Activated B cell treated with CpG ODN at 0.5 μM for 24 hours (primary cell): ENCODE measurements around the gene SCOC. TPM values are rescaled to one million over a fixed set of nuclear protein-coding genes. Genes with fewer than 3 reads are reported as not detected.
A peak's percentile ranks its signal among the peaks of the same experiment; 100 is the strongest.

Experiments used
- ATAC-seq: fragments of 200-7000 bp; cut with Tn5 transposase; one replicate; pipeline ENCODE4 v1.10.0; 2021; ENCODE audit warnings: low read depth, mild to moderate bottlenecking, moderate library complexity
- CTCF ChIA-PET: fragments of 350-600 bp; sonication (Branson Sonifier 250); formaldehyde crosslinking; loops from one replicate; lab custom pipeline; 2021; ENCODE audit warnings: antibody characterized with exemption; lab: Charles Lee
- POLR2A ChIA-PET: fragments of 350-600 bp; sonication (Branson Sonifier 250); formaldehyde crosslinking; loops from one replicate; lab custom pipeline; 2021; ENCODE audit warnings: antibody characterized with exemption; lab: Charles Lee
- DNase-seq: peaks from one replicate; pipeline ENCODE4 v3.0.0; 2022
- H3K27ac Mint-ChIP-seq: one replicate; pipeline ENCODE4 v1.8.0; 2020; ENCODE audit warnings: mixed read lengths
- H3K27me3 Mint-ChIP-seq: one replicate; pipeline ENCODE4 v1.8.0; 2021; ENCODE audit warnings: mixed read lengths
- H3K36me3 Mint-ChIP-seq: one replicate; pipeline ENCODE4 v1.8.0; 2021; ENCODE audit warnings: low read depth, mixed read lengths
- H3K4me1 Mint-ChIP-seq: one replicate; pipeline ENCODE4 v1.8.0; 2021; ENCODE audit warnings: mixed read lengths
- H3K4me3 Mint-ChIP-seq: one replicate; pipeline ENCODE4 v1.8.0; 2020; ENCODE audit warnings: mild to moderate bottlenecking, mixed read lengths
- H3K9me3 Mint-ChIP-seq: one replicate; pipeline ENCODE4 v1.8.0; 2020; ENCODE audit warnings: mixed read lengths
- intact Hi-C: fragments of 100-400 bp; cut with micrococcal nuclease; formaldehyde crosslinking; loops from one replicate; pipeline ENCODE4 v1.15.1; 2024
- total RNA-seq: library from RNA; stranded (reverse); gene quantifications from 2 replicates; pipeline ENCODE4 v1.2.3, GENCODE V29; 2022
- TF ChIP-seq, protein P1 (sequence below): fragments of 200-600 bp; IDR thresholded peaks from one replicate; pipeline ENCODE4 v1.8.0; 2022; ENCODE audit warnings: antibody characterized with exemption, mild to moderate bottlenecking

SCOC gene
- total RNA-seq, 1 donor from 2014 or later, result 18.0 TPM

DNA sequence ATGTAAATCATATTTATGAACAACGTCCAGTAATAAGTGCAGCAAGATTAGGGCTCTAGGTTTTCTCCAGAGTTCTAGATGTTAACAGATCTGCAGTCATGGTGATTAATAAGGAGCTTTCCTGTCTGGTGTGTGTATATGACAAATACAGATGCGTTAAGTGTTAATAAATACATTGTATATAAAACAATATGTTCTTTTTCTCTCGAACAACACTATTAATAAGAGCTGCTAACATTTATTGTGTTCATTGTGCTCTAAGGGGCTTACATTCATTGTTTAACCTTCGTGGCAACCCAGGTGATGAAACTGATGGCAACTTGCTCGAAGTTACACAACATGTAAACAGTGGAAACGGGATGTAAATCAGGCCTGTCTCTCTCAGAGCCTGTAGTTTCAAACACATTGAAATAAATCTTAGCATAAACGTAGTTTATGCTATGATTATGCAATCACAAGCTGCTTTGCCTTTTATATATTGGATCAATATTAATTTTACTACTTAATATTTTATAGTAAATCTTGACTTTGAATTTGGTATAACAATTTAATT is 54.5 kb downstream of the SCOC start:
- CTCF ChIA-PET, result interaction anchor here (1.3 kb wide), 1 partner anchor 55 kb away, joined by 3 read pairs; the partner anchor contains the start of gene SCOC
- peaks cover 47% of the 10 kb centered on the region for H3K27me3 Mint-ChIP-seq

More for the DNA sequence above, 54.5 kb downstream of the SCOC start:
- DNase-seq (no peak), ATAC-seq (no peak)
- no peak overlapping the region for H3K27ac Mint-ChIP-seq
- TF ChIP-seq, protein P1, sequence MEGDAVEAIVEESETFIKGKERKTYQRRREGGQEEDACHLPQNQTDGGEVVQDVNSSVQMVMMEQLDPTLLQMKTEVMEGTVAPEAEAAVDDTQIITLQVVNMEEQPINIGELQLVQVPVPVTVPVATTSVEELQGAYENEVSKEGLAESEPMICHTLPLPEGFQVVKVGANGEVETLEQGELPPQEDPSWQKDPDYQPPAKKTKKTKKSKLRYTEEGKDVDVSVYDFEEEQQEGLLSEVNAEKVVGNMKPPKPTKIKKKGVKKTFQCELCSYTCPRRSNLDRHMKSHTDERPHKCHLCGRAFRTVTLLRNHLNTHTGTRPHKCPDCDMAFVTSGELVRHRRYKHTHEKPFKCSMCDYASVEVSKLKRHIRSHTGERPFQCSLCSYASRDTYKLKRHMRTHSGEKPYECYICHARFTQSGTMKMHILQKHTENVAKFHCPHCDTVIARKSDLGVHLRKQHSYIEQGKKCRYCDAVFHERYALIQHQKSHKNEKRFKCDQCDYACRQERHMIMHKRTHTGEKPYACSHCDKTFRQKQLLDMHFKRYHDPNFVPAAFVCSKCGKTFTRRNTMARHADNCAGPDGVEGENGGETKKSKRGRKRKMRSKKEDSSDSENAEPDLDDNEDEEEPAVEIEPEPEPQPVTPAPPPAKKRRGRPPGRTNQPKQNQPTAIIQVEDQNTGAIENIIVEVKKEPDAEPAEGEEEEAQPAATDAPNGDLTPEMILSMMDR, result no peak
- peaks cover 12% of the 10 kb centered on the region for H3K4me1 Mint-ChIP-seq
- no peaks in the 10 kb centered on the region for H3K36me3 Mint-ChIP-seq
- no peaks in the 10 kb centered on the region for H3K9me3 Mint-ChIP-seq
- POLR2A ChIA-PET, result no interaction called here
- intact Hi-C loops, result loop anchor here (2.0 to 5.0 kb wide), 4 partner anchors 67 to 424 kb away; partner anchors contain the start of gene ELMOD2
- peak overlapping the region; percentile 85 for H3K4me3 Mint-ChIP-seq

Other genes with a start within 250 kb of the SCOC start
- 1.9 and 2.6 TPM in 2 replicates for gene MAML3, start 219.5 kb upstream of the SCOC start, total RNA-seq
- not detected in 2 replicates for gene CLGN, start 54.0 kb downstream of the SCOC start, total RNA-seq
- gene MGAT4D, start 124.6 kb downstream of the SCOC start, total RNA-seq, result not detected in 2 replicates
- gene ELMOD2, start 150.5 kb downstream of the SCOC start, total RNA-seq, result 20.4 and 20.8 TPM in 2 replicates
- gene UCP1, start 195.3 kb downstream of the SCOC start, total RNA-seq, result not detected in 2 replicates